NT2/D1 (cell line): ENCODE measurements around the gene RSU1.

Experiments
- SUZ12 ChIP-seq: IDR thresholded peaks from 2 replicates; pipeline ENCODE4 v1.6.1; 2011; ENCODE audit not compliant: insufficient read length, insufficient read depth; ENCODE audit errors: extremely low read depth
- YY1 ChIP-seq: IDR thresholded peaks from 2 replicates; pipeline ENCODE4 v1.6.1; 2011; ENCODE audit not compliant: insufficient read length, insufficient read depth
- ZNF274 ChIP-seq: IDR thresholded peaks from 2 replicates; pipeline ENCODE4 v1.6.1; 2011; ENCODE audit warnings: mild to moderate bottlenecking, low read depth, low read length

- no peak for TF ChIP-seq YY1
- TF ChIP-seq ZNF274, result no peak
- no peak for TF ChIP-seq SUZ12
Measured at GRCh38 chr10:16626697-16627096, 190.5 kb downstream of the RSU1 start.
